GM12801 (cell line): Measurements from ENCODE around the gene CDA.

Experiments used
- CTCF ChIP-seq: IDR thresholded peaks from one replicate; pipeline ENCODE4 v1.5.1; 2011; ENCODE audit warnings: control low read depth; ENCODE audit not compliant: insufficient read length; ENCODE audit errors: extremely low read depth

CDA gene

GRCh38 chr1:20586953-20587660, 1.8 kb upstream of the CDA start:
- TF ChIP-seq CTCF, result no peak

GRCh38 chr1:20587661-20588053, 1.2 kb upstream of the CDA start:
- TF ChIP-seq CTCF, result no peak

GRCh38 chr1:20589331-20590278, 708 bp downstream of the CDA start:
- no peak for TF ChIP-seq CTCF

DNA sequence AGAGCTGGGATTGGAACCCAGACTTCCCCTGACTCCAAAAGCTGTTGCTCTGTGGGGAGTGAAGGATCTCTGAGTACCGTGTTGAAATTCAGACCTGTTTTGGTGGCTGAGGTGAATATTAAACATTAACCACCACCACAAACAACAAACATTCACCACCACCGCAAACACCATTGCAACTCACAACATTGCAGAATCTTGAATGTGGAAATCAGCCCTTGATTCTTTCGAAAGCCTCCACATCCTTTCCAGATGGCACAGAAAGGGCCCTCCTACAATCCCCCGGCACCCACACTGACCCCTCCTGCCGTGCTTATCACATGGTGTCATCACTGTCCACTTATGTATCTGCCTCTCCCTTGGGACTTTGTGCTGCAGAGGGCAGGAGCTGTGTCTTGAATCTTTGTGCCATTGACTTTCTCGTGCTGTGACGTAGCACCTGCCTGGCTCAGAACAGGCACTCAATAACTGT, 1.4 kb downstream of the CDA start:
- no peak for TF ChIP-seq CTCF

DNA sequence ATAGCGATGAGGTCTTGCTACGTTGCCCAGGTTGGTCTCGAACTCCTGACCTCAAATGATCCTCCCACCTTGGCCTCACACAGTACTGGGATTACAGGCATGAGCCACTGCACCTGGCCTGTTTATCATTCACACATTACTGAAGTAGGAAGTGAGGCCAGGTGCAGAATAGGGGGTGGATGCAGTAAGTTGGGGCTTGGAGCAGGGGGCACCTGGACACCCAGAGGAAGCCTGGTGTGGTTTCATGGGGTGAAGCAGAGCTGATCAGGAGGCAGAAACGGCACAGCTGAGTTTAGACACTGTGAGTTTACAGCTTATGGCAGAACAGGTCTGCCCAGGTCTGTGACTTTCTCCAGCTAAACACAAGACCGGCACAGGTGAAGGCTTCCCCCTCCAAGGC, 4.9 kb downstream of the CDA start:
- no peak for TF ChIP-seq CTCF

- no peak for TF ChIP-seq CTCF
Measured at GRCh38 chr1:20594746-20595145, 5.8 kb downstream of the CDA start.

DNA sequence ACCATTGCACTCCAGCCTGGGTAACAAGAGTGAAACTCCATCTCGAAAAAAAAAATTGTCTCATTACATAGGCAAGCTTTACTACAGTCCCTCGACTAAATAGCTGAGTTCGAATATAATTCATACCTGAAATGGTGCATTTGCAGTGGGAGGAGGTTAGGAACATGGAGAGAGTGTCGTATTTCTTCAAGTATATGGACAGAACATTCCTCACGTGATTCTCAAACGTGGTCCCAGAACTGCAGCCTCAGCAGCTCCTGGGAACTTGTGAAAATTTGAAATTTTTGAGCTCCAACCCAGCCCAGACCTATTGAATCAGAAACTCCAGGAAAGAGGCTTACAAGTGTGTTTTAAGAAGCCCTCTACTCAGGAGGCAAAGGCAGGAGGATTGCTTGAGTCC, 7.2 kb downstream of the CDA start:
- no peak for TF ChIP-seq CTCF
